ENCODE data around the gene GADD45B. TPM values are rescaled to one million over a fixed set of nuclear protein-coding genes. Genes with fewer than 3 reads are reported as not detected.

GADD45B gene
- total RNA-seq = 5.5 TPM

GRCh38 chr19:2475702-2476450, at the start of gene GADD45B:
Gene GADD45B, plus strand, starts transcription at chr19:2476127. Its CDS starts 232 bp downstream, at chr19:2476359.

GRCh38 chr19:2427429-2428320, 48.3 kb upstream of the GADD45B start, which contains the start of gene TIMM13:
Gene TIMM13, minus strand, starts transcription at chr19:2427586. Its CDS starts 53 bp downstream, at chr19:2427533.

Small RNA genes within 50 kb of the gene (small RNA-seq; reads per million reads assigned to genes)
- not detected for gene RNU6-993P

Other genes starting within 250 kb of the GADD45B start
- 49.8 TPM for gene PLEKHJ1, start 239.8 kb upstream of the GADD45B start, total RNA-seq
- gene SF3A2, start 239.3 kb upstream of the GADD45B start, total RNA-seq = 26.1 TPM
- gene AMH, start 226.8 kb upstream of the GADD45B start, total RNA-seq = 1.8 TPM
- gene JSRP1, start 219.7 kb upstream of the GADD45B start, total RNA-seq = not detected
- not detected for gene PEAK3, start 194.0 kb upstream of the GADD45B start, total RNA-seq
- 5.8 TPM for gene LINGO3, start 168.0 kb upstream of the GADD45B start, total RNA-seq
- gene LSM7, start 147.5 kb upstream of the GADD45B start, total RNA-seq = 84.0 TPM
- gene SPPL2B, start 147.4 kb upstream of the GADD45B start, total RNA-seq = 29.3 TPM
- 0.23 TPM for gene TMPRSS9, start 115.9 kb upstream of the GADD45B start, total RNA-seq
- gene TIMM13, start 48.5 kb upstream of the GADD45B start, total RNA-seq = 23.1 TPM
- gene LMNB2, start 19.2 kb upstream of the GADD45B start, total RNA-seq = 45.0 TPM
- 26.8 TPM for gene GNG7, start 226.6 kb downstream of the GADD45B start, total RNA-seq
- 43.6 TPM for gene DIRAS1, start 245.2 kb downstream of the GADD45B start, total RNA-seq